SW480 (cell line): ENCODE measurements around the gene LYZL1.
"Not testable (repeated sequence)": the region's sequence is repeated elsewhere in the genome, so short reads cannot be mapped to it uniquely, and the experiment has no call there.

Experiments
- DNase-seq: peaks from one replicate; pipeline ENCODE4 v3.0.0-alpha.2; 2016; ENCODE audit warnings: low spot score

LYZL1 gene

GRCh38 chr10:29332061-29332760, 43.3 kb downstream of the LYZL1 start:
- no peak for DNase-seq

- DNase-seq, result no peak
Observed at GRCh38 chr10:29332761-29333148, 43.9 kb downstream of the LYZL1 start.

- DNase-seq, result not testable (repeated sequence)
Observed at GRCh38 chr10:29337526-29337925, 48.7 kb downstream of the LYZL1 start.

- no peak for DNase-seq
Observed at GRCh38 chr10:29343607-29344038, 54.8 kb downstream of the LYZL1 start.

GRCh38 chr10:29344073-29344820, 55.4 kb downstream of the LYZL1 start:
- DNase-seq, result no peak

- no peak for DNase-seq
Observed at GRCh38 chr10:29345144-29345909, 56.5 kb downstream of the LYZL1 start.

- DNase-seq, result no peak
Observed at GRCh38 chr10:29345910-29346209, 57.0 kb downstream of the LYZL1 start.

GRCh38 chr10:29346296-29347001, 57.6 kb downstream of the LYZL1 start:
- DNase-seq, result no peak

- no peak for DNase-seq
Observed at GRCh38 chr10:29348836-29349235, 60.0 kb downstream of the LYZL1 start.

- DNase-seq, result no peak
Observed at GRCh38 chr10:29353305-29353704, 64.4 kb downstream of the LYZL1 start.

- DNase-seq, result no peak
Observed at GRCh38 chr10:29353887-29354561, 65.2 kb downstream of the LYZL1 start.

- no peak for DNase-seq
Observed at GRCh38 chr10:29355411-29355991, 66.6 kb downstream of the LYZL1 start.

- DNase-seq, result no peak
Observed at GRCh38 chr10:29356931-29357330, 68.1 kb downstream of the LYZL1 start.

GRCh38 chr10:29358010-29358616, 69.2 kb downstream of the LYZL1 start:
- DNase-seq, result no peak

- DNase-seq, result not testable (repeated sequence)
Observed at GRCh38 chr10:29360215-29360853, 71.5 kb downstream of the LYZL1 start.
